NCI-H526 treated with DMSO at 0.1 percent for 48 hours (cell line): Measurements from ENCODE around the gene FKBP2.

Experiments
- DNase-seq: peaks from one replicate; lab custom pipeline; 2025; lab: John Stamatoyannopoulos, UW

FKBP2 gene

DNA sequence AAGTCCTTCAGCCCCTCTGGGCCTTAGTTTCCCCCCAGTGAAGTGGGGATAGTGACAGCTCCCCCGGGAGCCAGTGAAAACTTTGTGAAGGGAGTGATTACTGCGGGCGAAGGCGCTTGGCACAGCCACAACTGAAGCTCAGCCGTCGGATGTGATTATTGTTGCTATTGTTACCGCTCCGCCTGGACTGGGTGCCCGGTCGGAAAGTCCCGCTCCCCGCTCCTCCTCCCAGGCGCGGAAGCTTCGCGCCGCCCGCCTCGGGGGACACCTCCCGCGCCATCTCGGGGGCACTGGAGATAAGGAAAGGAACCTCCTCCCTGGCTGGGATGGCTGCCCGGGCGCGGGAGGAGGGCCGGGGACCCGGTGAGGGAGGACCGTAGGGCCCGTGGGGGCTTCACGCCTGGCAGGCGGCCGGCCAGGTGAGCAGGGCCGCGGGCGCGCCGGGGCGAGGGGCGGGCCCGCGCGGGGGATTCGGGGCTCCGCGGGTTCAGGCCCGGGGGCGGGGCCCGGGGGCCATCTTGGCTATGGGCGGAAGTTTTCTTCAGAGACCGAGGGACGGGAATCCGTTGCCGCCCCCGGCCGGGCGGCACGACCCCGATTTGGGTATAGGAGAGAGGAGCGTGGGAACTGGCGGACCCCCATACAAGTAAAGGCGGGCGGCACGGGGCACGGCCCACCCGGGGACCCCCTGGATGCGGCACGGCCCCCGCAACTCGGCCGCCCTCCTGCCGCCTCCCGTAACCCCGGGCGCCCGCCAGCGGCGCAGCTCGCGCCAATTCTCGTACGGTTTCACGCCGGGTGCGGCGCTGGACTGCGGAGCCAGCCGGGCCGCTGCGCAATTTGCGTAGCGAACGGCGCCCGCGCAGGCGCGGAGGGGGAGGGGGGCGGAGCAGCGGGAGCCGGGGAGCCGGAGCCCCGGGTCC, 44.3 kb downstream of the FKBP2 start, which contains the start of gene GPR137:
Gene GPR137, plus strand, starts transcription at position 887 of the 923 bp plus-strand sequence. CDS start 677 bp downstream, outside the sequence.
- peak; percentile 67 for DNase-seq

DNA sequence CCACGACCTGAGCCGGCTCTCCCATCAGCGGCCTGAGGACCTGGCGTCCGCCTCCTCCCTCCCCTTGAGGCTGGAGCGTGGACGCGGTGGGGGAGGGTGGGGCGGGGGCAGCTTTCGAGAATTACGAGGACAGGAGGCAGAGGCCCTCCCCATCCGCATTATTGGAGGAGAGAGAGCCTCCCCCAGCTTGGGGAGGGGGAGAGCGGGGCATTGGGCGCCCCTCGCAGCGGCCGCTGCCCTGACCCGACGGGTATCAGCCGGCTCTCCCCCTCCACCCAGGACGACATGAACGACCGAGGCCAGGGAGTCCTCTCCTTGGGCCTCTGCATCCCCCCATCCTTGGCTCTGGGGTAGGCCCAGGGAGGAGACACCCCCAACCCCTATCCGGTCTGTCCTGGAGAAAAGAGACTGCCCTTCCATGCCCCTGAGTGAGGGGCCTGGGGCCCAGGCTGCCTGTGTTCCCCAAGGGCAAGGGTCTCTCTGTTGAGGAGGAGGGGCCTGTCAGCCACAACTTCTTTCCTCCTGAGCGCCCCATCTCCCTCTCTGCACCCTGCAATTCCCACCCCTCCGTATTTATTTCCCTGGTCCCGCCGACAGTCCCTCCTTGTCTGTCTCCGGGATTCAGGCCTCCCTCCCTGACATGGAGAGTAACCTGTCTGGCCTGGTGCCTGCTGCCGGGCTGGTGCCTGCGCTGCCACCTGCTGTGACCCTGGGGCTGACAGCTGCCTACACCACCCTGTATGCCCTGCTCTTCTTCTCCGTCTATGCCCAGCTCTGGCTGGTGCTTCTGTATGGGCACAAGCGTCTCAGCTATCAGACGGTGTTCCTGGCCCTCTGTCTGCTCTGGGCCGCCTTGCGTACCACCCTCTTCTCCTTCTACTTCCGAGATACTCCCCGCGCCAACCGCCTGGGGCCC, 45.2 kb downstream of the FKBP2 start:
- no peak for DNase-seq

DNA sequence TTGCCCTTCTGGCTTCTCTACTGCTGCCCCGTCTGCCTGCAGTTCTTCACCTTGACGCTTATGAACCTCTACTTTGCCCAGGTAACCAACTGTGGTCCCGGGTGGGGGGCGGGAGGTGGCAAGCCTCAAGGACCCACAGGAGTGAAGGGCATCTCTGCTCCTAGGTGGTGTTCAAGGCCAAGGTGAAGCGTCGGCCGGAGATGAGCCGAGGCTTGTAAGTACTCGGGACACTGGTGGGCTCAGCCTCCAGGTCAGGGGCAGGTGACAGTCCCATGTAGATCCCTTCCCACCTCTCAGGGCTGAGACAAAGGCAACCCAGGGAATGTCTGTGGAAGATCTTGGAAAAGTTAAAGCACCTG, 45.9 kb downstream of the FKBP2 start:
- DNase-seq, result no peak

DNA sequence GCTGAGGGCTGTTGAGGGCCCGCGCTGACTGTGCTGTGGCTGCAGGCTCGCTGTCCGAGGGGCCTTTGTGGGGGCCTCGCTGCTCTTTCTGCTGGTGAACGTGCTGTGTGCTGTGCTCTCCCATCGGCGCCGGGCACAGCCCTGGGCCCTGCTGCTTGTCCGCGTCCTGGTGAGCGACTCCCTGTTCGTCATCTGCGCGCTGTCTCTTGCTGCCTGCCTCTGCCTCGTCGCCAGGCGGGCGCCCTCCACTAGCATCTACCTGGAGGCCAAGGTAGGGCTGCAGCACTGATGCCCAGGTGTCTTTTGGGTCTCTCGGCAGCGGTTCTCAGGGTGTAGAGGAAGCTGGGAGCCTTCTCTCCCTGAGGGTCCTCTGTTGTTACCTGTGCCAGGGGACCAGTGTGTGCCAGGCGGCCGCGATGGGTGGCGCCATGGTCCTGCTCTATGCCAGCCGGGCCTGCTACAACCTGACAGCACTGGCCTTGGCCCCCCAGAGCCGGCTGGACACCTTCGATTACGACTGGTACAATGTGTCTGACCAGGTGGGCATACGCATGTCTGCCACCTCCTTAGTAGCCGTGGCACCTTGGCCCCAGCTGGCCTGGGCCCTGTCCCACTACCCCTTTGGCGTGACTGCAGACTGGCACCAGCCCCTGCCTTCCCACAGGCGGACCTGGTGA, 46.9 kb downstream of the FKBP2 start:
- no peak for DNase-seq

DNA sequence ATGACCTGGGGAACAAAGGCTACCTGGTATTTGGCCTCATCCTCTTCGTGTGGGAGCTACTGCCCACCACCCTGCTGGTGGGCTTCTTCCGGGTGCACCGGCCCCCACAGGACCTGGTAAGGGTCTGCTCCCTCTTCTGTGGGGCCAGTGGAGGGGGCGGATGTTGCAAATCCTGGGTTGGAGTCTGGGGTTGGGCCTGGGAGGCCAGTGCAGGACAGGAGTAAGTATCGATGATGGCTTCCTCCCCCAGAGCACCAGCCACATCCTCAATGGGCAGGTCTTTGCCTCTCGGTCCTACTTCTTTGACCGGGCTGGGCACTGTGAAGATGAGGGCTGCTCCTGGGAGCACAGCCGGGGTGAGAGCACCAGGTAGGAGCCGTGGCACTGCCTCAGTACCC, 47.5 kb downstream of the FKBP2 start:
- DNase-seq, result no peak

DNA sequence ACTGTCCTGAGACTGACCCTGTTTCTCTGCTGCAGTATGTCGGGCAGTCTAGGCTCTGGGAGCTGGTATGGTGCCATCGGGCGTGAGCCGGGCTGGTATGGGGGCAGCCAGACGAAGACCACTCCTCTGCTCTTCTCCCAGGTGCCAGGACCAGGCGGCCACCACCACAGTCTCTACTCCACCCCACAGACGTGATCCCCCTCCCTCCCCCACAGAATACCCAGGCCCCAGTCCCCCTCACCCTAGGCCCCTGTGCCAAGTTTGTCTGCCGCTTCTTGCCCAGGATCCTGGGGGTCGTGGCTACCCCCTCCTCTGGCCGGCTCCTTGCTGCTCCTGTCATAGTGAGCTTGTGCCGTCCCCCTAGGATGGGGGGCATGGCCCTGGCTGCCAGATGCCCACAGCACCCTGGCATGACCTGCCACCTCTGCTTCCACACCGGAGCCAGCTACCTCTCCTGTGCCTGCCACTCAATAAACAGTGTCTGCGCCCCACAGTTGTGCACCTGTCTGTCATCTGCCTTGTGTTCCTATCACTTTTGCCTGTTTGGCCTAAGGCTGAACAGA, 48.2 kb downstream of the FKBP2 start:
- no peak for DNase-seq

DNA sequence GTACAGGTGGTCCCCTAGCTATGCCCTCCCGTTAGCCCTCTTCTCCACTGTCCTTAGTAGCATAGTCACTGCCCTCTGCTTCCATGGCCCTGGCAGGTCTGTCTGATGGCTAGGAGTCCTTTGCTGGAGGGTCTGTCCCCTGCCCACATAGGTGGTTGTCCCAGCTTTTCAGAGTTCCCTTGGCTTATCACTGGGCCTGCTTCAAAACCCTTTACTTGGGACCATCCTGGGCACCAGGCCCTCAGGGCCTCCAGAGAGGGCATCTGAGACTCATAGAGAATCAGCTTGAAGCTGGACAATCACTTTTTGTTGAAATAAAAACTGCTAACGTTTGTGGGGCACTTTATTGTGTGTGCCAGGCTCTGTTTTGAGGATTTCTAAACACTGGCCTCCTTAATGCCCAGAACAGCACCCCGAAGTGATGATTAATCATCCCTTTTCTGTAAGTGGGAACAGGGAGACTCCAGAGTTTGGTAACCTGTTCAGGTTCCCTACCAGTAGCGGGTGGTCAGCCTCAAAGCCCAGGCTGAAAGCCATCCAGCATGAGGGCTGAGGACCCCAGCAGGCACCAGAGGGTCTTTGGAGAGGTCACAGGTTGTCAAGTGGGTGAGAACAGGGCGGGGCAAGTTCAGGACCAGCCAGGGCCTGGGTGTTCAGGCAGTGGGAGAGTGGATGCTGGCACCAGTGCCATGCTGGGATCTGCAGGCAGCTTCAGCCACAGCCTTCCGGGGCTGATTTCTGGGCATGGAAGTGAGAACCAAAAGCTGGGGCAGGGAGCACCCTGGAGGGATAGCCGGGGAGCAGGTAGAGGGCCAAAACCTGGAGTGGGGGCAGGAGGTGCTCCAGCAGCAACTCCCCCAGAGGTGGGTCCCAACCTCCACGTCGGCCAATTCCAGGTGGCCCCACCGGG, 49.7 kb downstream of the FKBP2 start:
- no peak for DNase-seq

DNA sequence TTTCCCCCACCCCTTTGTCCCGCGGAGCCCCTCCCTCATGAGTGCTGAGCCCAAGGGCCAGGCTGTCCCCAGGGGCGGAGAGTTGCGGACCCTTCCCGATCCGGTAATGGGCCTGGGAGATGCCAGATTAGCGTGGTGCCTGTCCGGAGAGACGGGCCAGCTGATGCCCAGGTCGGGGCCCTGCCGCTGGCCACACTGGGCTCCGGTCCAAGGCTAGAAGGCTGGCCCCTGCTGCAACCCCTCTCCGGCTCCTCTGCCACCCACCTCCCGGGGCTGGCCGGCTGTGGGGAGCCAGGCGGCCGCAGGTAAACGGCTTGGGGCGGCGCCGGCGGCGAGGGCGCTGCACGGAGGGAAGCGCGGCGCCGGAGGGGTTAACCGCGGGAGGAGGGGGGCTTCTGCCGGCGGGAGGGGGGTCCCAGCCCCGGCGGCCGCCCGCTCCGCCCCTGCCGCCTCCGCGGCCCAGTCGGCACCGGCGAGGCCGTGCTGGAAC, 50.4 kb downstream of the FKBP2 start, which contains the start of gene KCNK4:
Gene KCNK4, plus strand, starts transcription at position 41 of the 490 bp plus-strand sequence. CDS start 1,717 bp downstream, outside the sequence.
- no peak for DNase-seq

DNA sequence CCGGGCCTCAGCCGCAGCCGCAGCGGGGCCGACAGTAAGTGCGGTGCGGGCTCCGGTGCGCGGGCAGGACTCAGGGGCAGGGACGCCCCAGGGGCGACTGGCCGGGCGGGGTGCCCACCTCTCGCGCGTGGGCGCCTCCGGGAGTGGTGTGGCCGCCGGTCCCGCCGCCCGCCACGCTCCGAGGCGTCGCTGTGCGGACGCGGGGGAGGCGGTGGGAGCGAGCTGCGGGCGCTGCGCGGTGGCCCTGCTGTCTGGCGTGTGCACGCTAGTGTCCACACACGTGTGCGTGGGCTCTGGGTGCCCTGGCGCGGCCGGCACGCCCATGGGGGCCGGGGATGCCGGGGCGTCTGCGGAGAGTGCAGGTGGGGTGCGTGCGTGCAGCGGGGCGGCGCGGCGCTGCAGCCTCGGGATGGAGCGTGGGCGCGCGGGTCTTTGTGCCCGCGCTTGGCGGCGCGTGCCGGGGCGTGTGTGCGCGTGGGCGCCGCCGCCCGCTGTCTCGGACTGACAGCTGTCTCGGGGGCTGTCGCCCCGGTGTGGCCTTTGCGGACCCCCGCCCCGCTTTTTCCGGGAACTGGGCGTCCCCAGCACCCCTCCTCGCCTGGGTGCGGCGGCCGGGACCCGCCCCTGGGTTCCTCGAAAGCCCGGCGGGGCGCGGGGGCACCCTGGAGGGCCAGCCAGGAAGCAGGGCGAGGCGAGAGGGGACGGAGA, 51.0 kb downstream of the FKBP2 start:
- no peak for DNase-seq

DNA sequence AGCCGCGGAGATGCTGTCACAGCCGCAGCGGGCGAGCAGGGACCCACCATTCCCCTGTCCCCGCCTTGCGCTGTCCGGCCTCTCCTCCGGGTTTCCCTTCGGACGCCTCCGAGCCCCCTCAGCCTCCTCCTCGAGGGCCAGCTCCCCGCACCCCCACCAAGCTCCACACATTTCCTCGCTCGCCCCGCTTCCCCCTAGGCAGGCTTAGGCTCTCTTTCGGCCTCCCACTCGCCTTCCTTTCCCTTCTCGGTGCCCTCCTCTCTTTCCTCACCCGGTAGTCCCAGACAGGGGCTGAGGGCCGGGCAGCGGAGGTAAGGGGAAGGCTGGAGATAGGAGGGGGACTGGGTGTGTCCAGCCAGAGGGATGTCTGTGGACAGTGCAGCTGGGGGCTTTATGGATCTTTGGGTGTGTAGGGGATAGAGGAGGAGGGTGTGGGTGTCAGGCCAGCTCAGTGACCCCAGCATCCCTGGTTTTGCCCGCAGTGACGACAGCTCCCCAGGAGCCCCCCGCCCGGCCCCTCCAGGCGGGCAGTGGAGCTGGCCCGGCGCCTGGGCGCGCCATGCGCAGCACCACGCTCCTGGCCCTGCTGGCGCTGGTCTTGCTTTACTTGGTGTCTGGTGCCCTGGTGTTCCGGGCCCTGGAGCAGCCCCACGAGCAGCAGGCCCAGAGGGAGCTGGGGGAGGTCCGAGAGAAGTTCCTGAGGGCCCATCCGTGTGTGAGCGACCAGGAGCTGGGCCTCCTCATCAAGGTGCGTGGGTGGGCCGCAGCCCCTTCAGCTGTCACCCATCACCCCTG, 51.8 kb downstream of the FKBP2 start:
- no peak for DNase-seq
